ENCODE measurements around the gene RGS9.
"Not testable (repeated sequence)": the region's sequence is repeated elsewhere in the genome, so short reads cannot be mapped to it uniquely, and the experiment has no call there.

Gene RGS9

DNA sequence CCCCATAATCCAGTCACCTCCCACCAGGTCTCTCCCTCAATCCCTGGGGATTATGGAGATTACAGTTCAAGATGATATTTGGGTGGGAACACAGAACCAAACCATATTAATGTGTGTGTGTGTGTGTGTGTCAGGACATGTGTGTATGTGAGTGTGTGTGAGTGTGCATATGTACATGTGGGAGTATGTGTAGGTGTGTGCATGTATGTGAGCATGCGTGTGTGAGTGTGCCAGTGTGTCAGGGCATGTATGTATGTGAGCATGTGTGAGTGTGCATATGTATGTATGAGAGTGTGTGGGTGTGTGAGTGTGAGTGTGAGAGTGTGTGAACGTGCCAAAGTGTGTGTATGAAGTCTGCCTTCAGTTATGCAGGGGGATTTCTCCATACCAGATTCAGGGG lies 37.8 kb downstream of the RGS9 start:
- peaks cover 25% of the 10 kb centered on the region for H3K4me1 ChIP-seq
- TF ChIP-seq, protein P1, sequence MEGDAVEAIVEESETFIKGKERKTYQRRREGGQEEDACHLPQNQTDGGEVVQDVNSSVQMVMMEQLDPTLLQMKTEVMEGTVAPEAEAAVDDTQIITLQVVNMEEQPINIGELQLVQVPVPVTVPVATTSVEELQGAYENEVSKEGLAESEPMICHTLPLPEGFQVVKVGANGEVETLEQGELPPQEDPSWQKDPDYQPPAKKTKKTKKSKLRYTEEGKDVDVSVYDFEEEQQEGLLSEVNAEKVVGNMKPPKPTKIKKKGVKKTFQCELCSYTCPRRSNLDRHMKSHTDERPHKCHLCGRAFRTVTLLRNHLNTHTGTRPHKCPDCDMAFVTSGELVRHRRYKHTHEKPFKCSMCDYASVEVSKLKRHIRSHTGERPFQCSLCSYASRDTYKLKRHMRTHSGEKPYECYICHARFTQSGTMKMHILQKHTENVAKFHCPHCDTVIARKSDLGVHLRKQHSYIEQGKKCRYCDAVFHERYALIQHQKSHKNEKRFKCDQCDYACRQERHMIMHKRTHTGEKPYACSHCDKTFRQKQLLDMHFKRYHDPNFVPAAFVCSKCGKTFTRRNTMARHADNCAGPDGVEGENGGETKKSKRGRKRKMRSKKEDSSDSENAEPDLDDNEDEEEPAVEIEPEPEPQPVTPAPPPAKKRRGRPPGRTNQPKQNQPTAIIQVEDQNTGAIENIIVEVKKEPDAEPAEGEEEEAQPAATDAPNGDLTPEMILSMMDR (IDR thresholded peaks at IDR 0.05; ENCODE audit: low read depth, low read length): no peak

DNA sequence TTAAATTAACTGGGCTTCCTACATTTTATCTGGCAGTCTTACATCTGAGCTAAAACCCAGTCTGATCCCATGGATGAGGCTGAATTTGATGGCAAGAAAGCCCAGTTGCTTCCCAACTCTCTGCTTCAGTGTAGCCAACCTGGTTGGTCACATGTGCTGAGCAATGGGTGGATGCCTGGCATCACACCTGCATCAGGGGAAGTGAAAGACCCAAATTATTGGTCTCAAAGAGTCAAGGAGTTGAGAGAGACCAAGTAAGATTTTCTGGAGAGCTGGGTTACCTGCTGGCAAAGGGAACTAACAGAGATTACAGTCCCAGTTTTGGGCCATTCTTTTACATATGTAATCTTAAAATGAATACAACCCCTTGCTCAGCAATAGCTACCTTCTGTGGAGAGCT lies 38.8 kb downstream of the RGS9 start:
- Histone ChIP-seq H3K27me3 (no peaks in the 10 kb centered on the region), H3K4me1 (peaks cover 27% of the 10 kb centered on the region), H3K9me3 (no peaks in the 10 kb centered on the region), H3K4me3 (ENCODE audit: low read depth, low read length) (no peak overlapping the region), H3K36me3 (no peaks in the 10 kb centered on the region)
- TF ChIP-seq, protein P1 (IDR thresholded peaks at IDR 0.05; ENCODE audit: low read depth, low read length): no peak
- DNase-seq: no peak

More for the DNA sequence above, 37.8 kb downstream of the RGS9 start:
- H3K4me3 ChIP-seq (ENCODE audit: low read depth, low read length): no peak overlapping the region
- no peaks in the 10 kb centered on the region for H3K27me3 ChIP-seq
- no peak for DNase-seq
- no peaks in the 10 kb centered on the region for H3K36me3 ChIP-seq
- H3K9me3 ChIP-seq: no peaks in the 10 kb centered on the region

DNA sequence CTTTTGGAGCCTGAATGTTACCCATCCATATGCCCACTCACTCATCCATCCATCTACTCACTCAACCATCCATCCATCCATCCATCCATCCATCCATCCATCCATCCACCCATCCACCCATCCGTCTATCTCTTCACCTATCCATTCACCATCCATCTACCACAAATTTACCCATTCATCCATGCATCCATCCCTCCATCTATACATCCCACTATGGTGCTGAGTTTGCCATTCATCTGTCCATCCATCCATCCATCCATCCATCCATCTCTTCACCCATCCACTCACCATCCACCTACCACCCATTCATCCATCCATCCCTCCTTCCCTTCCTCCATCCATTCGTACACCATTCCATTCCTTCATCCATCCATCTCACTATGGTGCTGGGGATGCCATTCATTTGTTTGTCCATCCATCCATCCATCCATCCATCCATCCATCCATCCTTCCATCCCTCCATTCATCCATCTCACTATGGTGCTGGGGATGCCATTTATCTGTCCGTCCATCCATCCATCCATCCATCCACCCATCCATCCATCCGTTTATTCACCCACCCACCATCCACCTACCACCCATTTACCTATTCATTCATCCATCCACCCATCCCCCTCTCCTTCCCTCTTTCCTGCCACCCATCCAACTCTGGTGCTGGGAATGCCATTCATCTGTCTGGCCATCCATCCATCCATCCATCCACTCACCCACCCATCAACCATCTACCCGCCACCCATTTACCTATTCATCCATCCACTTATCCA lies 39.7 kb downstream of the RGS9 start:
- Histone ChIP-seq H3K36me3 (no peaks in the 10 kb centered on the region), H3K27me3 (no peaks in the 10 kb centered on the region), H3K4me3 (ENCODE audit: low read depth, low read length) (no peak overlapping the region), H3K4me1 (peaks cover 23% of the 10 kb centered on the region), H3K9me3 (no peaks in the 10 kb centered on the region)
- TF ChIP-seq, protein P1 (IDR thresholded peaks at IDR 0.05; ENCODE audit: low read depth, low read length): no peak
- DNase-seq: no peak

DNA sequence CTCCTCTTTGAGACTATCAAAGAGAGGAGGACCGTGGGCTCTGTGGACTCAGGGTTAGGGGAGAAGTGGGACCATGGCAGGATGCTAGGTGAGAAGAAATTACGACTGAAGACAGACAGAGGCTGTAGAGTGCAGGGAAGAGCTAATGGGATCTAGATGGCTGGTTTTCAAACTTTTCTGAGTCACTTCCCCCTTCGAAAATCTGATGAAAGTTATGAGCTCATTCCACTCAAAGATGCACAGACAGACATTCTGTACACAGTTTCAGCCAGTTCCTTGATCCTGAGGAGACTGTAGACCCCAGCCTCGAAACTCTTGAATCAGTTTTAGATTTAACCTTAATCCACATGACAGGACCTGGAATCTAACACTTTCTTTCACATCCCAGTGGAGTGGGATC lies 40.7 kb downstream of the RGS9 start:
- H3K4me3 ChIP-seq (ENCODE audit: low read depth, low read length): no peak overlapping the region
- DNase-seq: no peak
- no peaks in the 10 kb centered on the region for H3K9me3 ChIP-seq
- H3K27me3 ChIP-seq: no peaks in the 10 kb centered on the region
- H3K4me1 ChIP-seq: peaks cover 22% of the 10 kb centered on the region
- no peaks in the 10 kb centered on the region for H3K36me3 ChIP-seq
- TF ChIP-seq, protein P1 (IDR thresholded peaks at IDR 0.05; ENCODE audit: low read depth, low read length): no peak

DNA sequence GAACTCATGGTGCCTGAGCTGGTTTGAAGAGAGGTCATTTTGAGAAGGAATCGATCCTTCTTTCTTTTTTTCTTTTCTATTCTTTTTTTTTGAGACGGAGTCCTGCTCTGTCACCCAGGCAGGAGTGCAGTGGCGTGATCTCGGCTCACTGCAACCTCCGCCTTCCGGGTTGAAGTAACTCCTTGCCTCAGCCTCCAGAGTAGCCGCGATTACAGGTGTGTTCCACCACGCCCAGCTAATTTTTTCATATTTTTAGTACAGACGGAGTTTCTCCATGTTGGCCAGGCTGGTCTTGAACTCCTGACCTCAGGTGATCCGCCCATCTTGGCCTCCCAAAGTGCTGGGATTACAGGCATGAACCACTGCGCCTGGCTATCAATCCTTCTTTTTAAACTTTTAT lies 43.1 kb downstream of the RGS9 start:
- DNase-seq; H3K36me3 ChIP-seq; H3K27me3 ChIP-seq; H3K4me3 ChIP-seq (ENCODE audit: low read depth, low read length); H3K9me3 ChIP-seq: not testable (repeated sequence)
- H3K4me1 ChIP-seq: peaks cover 22% of the 10 kb centered on the region

DNA sequence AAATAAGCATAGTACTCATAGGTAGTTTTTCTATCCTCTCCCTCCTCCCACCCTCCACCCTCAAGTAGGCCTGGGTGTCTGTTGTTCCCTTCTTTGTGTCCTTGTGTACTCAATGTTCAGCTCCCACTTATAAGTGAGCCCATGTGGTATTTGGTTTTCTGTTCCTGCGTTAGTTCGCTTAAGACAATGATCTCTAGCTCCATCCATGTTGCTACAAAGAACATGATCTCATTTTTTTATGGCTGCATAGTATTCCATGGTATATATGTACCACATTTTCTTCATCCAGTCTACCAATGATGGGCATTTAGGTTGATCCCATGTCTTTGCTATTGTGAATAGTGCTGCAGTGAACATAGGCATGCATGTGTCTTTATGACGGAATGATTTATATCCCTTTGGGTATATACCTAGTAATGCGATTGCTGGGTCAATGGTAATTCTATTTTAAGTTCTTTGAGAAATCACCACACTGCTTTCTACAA lies 43.6 kb downstream of the RGS9 start:
- not testable (repeated sequence) for DNase-seq; H3K36me3 ChIP-seq; H3K4me3 ChIP-seq (ENCODE audit: low read depth, low read length); H3K27me3 ChIP-seq; H3K9me3 ChIP-seq
- H3K4me1 ChIP-seq: peaks cover 24% of the 10 kb centered on the region

DNA sequence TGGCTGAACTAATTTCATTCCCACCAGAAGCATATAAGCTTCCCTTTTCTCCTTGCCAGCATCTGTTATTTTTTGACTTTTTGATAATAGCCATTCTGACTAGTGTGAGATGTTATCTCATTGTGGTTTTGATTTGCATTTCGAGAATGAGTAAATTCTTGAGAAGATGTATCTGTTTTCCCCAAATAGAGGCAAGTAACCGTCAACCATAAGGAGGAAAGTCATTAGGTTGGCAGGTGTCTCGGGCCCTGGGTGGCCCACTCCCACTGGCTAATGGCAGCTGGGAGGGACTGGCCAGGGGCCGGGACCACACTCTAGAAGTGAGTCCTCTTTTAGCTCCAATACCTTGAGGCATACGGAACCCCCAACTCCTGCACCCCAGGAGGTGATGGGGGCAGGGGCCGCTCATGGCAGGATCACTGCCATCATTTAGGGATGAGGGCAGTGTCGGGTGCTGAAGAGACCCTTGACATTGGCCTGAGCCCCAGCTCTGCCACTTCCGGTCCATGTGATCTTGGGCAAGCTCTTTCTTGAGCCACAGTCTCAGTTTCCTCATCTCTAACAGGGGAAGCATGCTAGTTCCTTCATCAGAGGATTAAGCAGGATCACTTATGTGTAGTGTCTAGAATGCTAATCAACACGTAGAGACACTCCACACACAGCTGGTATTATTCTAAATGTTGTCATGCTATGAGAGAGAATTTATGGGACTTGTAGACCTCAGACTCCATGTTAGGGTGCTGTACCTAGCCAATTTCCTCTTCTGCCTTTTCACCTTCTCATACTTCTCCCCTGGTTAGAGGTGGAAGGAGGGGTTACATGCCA lies 44.3 kb downstream of the RGS9 start:
- Histone ChIP-seq H3K27me3 (no peaks in the 10 kb centered on the region), H3K36me3 (no peaks in the 10 kb centered on the region), H3K4me1 (peaks cover 25% of the 10 kb centered on the region), H3K4me3 (ENCODE audit: low read depth, low read length) (no peak overlapping the region), H3K9me3 (no peaks in the 10 kb centered on the region)
- DNase-seq: no peak
- TF ChIP-seq, protein P1 (IDR thresholded peaks at IDR 0.05; ENCODE audit: low read depth, low read length): no peak

Measured in BE2C (cell line).